Measurements from ENCODE around the gene ACOT12. TPM values are rescaled to one million over a fixed set of nuclear protein-coding genes. Genes with fewer than 3 reads are reported as not detected.

Gene ACOT12
- total RNA-seq, 4 donors from 2014 or later, result not detected

DNA sequence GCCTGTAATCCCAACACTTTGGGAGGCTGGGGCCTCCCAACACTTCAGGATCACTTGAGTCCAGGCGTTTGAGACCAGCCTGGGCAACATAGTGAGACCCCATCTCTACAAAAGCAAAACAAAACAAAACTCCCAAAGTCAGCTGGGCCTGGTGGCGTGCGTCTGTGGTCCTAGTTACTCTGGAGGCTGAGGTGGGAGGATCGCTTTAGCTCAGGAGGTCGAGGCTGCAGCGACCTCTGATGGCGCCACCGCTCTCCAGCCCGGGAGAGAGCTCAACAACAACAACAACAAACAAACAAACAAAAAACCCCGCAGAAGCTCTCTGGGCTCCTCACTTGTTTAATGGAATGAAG, 528 bp downstream of the ACOT12 start:
- TF ChIP-seq, protein P1, sequence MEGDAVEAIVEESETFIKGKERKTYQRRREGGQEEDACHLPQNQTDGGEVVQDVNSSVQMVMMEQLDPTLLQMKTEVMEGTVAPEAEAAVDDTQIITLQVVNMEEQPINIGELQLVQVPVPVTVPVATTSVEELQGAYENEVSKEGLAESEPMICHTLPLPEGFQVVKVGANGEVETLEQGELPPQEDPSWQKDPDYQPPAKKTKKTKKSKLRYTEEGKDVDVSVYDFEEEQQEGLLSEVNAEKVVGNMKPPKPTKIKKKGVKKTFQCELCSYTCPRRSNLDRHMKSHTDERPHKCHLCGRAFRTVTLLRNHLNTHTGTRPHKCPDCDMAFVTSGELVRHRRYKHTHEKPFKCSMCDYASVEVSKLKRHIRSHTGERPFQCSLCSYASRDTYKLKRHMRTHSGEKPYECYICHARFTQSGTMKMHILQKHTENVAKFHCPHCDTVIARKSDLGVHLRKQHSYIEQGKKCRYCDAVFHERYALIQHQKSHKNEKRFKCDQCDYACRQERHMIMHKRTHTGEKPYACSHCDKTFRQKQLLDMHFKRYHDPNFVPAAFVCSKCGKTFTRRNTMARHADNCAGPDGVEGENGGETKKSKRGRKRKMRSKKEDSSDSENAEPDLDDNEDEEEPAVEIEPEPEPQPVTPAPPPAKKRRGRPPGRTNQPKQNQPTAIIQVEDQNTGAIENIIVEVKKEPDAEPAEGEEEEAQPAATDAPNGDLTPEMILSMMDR (IDR thresholded peaks at IDR 0.05), result no peak
- TF ChIP-seq POLR2A (IDR thresholded peaks at IDR 0.05), result no peak
- intact Hi-C loops (cut with DNase I), result no loop called here
- Histone ChIP-seq H3K9me3 (no peaks in the 10 kb centered on the region), H3K27me3 (no peaks in the 10 kb centered on the region), H3K4me1 (peaks cover 0 to 12% of the 10 kb centered on the region in 2 donors), H3K27ac (no peak overlapping the region), H3K4me3 (replicated peaks in 1 of 3) (peak overlapping the region in 1 of 3 donors; percentile 28), H3K36me3 (no peaks in the 10 kb centered on the region)
- WGBS, 2 donors, result 30 to 39% methylated on average over 10 of the region's 10 CpGs
- DNase-seq, result no peak

DNA sequence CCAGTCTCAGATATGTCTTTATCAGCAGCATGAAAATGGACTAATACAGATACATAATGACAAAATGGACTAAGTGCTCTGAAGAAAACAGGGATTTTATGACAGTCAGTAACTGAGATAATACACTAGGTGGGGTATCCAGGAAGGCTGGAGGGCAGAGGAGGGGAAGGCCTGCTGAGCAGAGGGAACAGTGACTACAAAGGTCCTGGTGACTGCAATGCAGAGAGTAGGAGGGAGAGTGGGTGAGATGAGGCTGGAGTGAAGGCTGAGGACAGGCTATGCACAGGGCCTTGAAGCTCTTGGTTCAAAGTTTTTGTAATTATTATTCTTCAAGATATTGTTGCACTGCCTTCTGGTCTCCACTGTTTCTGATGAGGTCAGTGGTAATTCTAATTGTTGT, 4.9 kb downstream of the ACOT12 start:
- TF ChIP-seq, protein P1 (IDR thresholded peaks at IDR 0.05), result no peak
- no peak for TF ChIP-seq POLR2A (IDR thresholded peaks at IDR 0.05)
- no peaks in the 10 kb centered on the region for H3K36me3 ChIP-seq
- H3K4me1 ChIP-seq, result peaks cover 0 to 10% of the 10 kb centered on the region in 2 donors
- intact Hi-C loops (cut with DNase I), result no loop called here
- no peak overlapping the region for H3K27ac ChIP-seq
- no peaks in the 10 kb centered on the region for H3K9me3 ChIP-seq
- no peak overlapping the region for H3K4me3 ChIP-seq (replicated peaks in 1 of 3)
- no peak for DNase-seq
- H3K27me3 ChIP-seq, result no peaks in the 10 kb centered on the region

DNA sequence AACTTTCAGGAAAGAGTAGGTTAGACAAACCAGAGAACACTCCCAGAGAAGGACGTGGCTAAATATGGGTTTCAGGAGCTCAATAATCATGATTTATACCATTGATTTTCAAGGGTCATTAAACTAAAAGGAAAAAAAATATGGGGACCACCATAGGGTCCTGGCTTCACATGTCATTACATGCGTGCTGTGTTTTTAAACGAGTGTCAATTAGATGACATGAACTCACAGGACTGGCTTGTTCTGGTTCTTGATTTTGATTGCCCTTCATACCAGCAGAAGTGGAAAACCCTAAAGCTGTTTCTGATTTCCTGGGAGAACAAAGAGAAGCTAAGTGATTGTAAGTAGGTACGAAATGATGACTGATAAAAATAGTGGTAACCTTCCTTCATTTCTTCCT, 5.8 kb downstream of the ACOT12 start:
- TF ChIP-seq POLR2A (IDR thresholded peaks at IDR 0.05), result no peak

DNA sequence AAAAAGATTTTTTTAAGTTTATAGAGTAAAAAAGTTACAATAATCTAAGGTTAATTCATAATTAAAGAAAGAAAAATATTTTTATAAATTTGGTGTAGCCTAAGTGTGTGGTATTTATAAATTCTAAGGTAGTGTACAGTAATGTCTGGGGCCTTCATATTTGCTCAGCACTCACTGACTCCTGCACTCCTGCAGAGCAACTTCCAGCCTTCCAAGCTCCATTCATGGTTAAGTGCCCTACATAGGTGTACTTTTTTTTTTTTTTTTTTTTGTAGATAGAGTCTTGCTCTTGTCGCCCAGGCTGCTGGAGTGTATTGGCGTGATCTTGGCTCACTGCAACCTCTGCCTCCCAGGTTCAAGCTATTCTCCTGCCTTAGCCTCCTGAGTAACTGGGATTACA, 10.1 kb downstream of the ACOT12 start:
- H3K4me1 ChIP-seq, result no peaks in the 10 kb centered on the region
- no peak overlapping the region for H3K27ac ChIP-seq
- no peak for DNase-seq
- no peaks in the 10 kb centered on the region for H3K9me3 ChIP-seq
- TF ChIP-seq, protein P1 (IDR thresholded peaks at IDR 0.05), result no peak
- TF ChIP-seq POLR2A (IDR thresholded peaks at IDR 0.05), result no peak
- intact Hi-C loops (cut with DNase I), result no loop called here
- 85 to 88% methylated on average over 2 of the region's 2 CpGs for WGBS, 2 donors
- no peaks in the 10 kb centered on the region for H3K27me3 ChIP-seq
- H3K4me3 ChIP-seq (replicated peaks in 1 of 3), result no peak overlapping the region
- no peaks in the 10 kb centered on the region for H3K36me3 ChIP-seq

More for the DNA sequence above, 5.8 kb downstream of the ACOT12 start:
- peaks cover 0 to 3% of the 10 kb centered on the region in 2 donors for H3K4me1 ChIP-seq
- H3K4me3 ChIP-seq (replicated peaks in 1 of 3), result no peak overlapping the region
- no peaks in the 10 kb centered on the region for H3K36me3 ChIP-seq
- no peaks in the 10 kb centered on the region for H3K9me3 ChIP-seq
- H3K27ac ChIP-seq, result no peak overlapping the region
- intact Hi-C loops (cut with DNase I), result no loop called here
- WGBS, 2 donors, result 64 to 76% methylated on average over 4 of the region's 4 CpGs
- no peak for DNase-seq
- no peaks in the 10 kb centered on the region for H3K27me3 ChIP-seq

DNA sequence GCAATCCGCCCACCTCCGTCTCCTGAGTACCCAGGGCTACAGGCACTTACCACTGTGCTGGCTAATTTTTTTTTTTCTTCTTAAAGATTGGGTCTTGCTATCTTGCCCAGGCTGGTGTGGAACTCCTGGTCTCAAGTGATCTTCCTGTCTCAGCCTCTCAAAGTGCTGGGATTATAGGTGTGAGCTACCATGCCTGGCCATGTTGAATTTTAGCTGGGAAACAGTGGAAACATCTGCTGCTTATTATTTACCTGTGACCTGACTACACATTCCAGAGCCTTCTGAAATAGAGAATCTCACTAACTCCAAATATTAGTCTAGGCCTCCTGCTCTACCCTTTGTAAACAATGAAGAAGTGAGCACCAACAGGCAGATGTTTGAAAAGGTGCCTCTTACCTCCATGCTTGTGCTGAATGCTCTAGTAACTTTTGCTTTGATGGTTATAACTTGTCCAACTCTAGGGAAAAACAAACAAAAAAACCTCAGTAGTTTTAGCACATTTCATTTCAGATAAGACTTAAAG, 22.5 kb downstream of the ACOT12 start:
- 93 to 98% methylated on average over 2 of the region's 2 CpGs for WGBS, 2 donors
- H3K27ac ChIP-seq, result no peak overlapping the region
- intact Hi-C loops (cut with DNase I), result no loop called here
- no peaks in the 10 kb centered on the region for H3K27me3 ChIP-seq
- TF ChIP-seq POLR2A (IDR thresholded peaks at IDR 0.05), result no peak
- TF ChIP-seq, protein P1 (IDR thresholded peaks at IDR 0.05), result no peak
- H3K9me3 ChIP-seq, result no peaks in the 10 kb centered on the region
- no peak overlapping the region for H3K4me3 ChIP-seq (replicated peaks in 1 of 3)
- no peak for DNase-seq
- no peaks in the 10 kb centered on the region for H3K36me3 ChIP-seq
- no peaks in the 10 kb centered on the region for H3K4me1 ChIP-seq

DNA sequence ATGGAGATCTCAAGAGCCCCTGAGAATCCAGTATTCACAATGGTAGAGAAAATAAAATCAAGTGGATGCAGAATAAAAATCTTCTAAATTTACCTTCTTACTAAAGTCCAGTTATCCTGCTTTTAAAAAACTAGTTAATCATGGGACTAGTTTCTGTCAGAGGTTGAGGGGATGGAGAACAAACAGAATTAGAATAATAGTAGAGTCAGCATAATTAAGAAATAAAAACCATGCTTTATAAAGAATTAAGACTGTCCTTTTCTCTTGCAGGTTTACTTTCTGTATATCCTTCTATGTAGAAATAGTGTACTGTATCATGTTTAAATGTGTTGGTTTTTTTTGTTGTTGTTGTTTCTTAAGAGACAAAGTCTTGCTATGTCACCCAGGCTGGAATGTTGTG, 23.0 kb downstream of the ACOT12 start:
- no peak for DNase-seq
- Histone ChIP-seq H3K4me1 (no peaks in the 10 kb centered on the region), H3K36me3 (no peaks in the 10 kb centered on the region), H3K27me3 (no peaks in the 10 kb centered on the region), H3K4me3 (replicated peaks in 1 of 3) (no peak overlapping the region), H3K27ac (no peak overlapping the region), H3K9me3 (no peaks in the 10 kb centered on the region)
- TF ChIP-seq POLR2A (IDR thresholded peaks at IDR 0.05), result no peak
- TF ChIP-seq, protein P1 (IDR thresholded peaks at IDR 0.05), result no peak
- intact Hi-C loops (cut with DNase I), result no loop called here

Data from thyroid gland (tissue), 4 donors.